ENCODE data around the gene CTSE. TPM values are rescaled to one million over a fixed set of nuclear protein-coding genes. Genes with fewer than 3 reads are reported as not detected.
A peak's percentile ranks its signal among the peaks of the same experiment; 100 is the strongest.

Gene CTSE
- total and polyA plus RNA-seq, 2 experiments from 2014 or later = 65.9 to 86.0 TPM

- Histone ChIP-seq H3K27ac (no peak overlapping the region), H3K79me2 (no peaks in the 10 kb centered on the region), H3K27me3 (no peaks in the 10 kb centered on the region), H3K36me3 (replicated peaks; ENCODE audit: insufficient read depth, low read depth) (no peaks in the 10 kb centered on the region), H3K4me3 (no peak overlapping the region), H3K9me2 (replicated peaks; ENCODE audit: insufficient read depth) (no peaks in the 10 kb centered on the region), H3K4me1 (ENCODE audit: insufficient read depth) (no peaks in the 10 kb centered on the region), H4K20me1 (ENCODE audit: insufficient read depth, poor library complexity, severe bottlenecking) (no peaks in the 10 kb centered on the region), H3K4me2 (no peak overlapping the region), H3K9me3 (ENCODE audit: low read depth) (no peaks in the 10 kb centered on the region), H2AFZ (no peak overlapping the region)
- no peak for TF ChIP-seq EZH2 (IDR thresholded peaks at IDR 0.05; ENCODE audit: borderline replicate concordance)
- no peak for TF ChIP-seq EZH2phosphoT487 (IDR thresholded peaks at IDR 0.05; ENCODE audit: low read depth, severe bottlenecking, unreplicated experiment)
- no peak for TF ChIP-seq CTCF (IDR thresholded peaks at IDR 0.05; ENCODE audit: poor library complexity)
- no peak for DNase-seq (ENCODE audit: low spot score)
- WGBS (ENCODE audit: low lambda C conversion rate, missing lambda C conversion rate) = 81% methylated on average over 4 of the region's 4 CpGs
These were observed 6.5 kb upstream of the CTSE start for GRCh38 chr1:206030191-206030590.

- Histone ChIP-seq H3K36me3 (replicated peaks; ENCODE audit: insufficient read depth, low read depth) (no peaks in the 10 kb centered on the region), H3K4me2 (no peak overlapping the region), H3K27ac (no peak overlapping the region), H2AFZ (no peak overlapping the region), H3K9me3 (ENCODE audit: low read depth) (no peaks in the 10 kb centered on the region), H3K9me2 (replicated peaks; ENCODE audit: insufficient read depth) (no peaks in the 10 kb centered on the region), H3K79me2 (no peaks in the 10 kb centered on the region), H3K27me3 (no peaks in the 10 kb centered on the region), H4K20me1 (ENCODE audit: insufficient read depth, poor library complexity, severe bottlenecking) (no peaks in the 10 kb centered on the region), H3K4me1 (ENCODE audit: insufficient read depth) (no peaks in the 10 kb centered on the region), H3K4me3 (no peak overlapping the region)
- DNase-seq (ENCODE audit: low spot score) = peak; percentile 68
- TF ChIP-seq EZH2 (IDR thresholded peaks at IDR 0.05; ENCODE audit: borderline replicate concordance) (no peak), EZH2phosphoT487 (IDR thresholded peaks at IDR 0.05; ENCODE audit: low read depth, severe bottlenecking, unreplicated experiment) (no peak), CTCF (IDR thresholded peaks at IDR 0.05; ENCODE audit: poor library complexity) (no peak)
- 60% methylated on average over 4 of the region's 4 CpGs for WGBS (ENCODE audit: low lambda C conversion rate, missing lambda C conversion rate)
These were observed 5.8 kb upstream of the CTSE start for GRCh38 chr1:206029484-206029883.

- DNase-seq (ENCODE audit: low spot score) = no peak
- H3K4me1 ChIP-seq (ENCODE audit: insufficient read depth) = peaks cover 7% of the 10 kb centered on the region
- no peak overlapping the region for H3K4me3 ChIP-seq
- H3K36me3 ChIP-seq (replicated peaks; ENCODE audit: insufficient read depth, low read depth) = no peaks in the 10 kb centered on the region
- H2AFZ ChIP-seq = no peak overlapping the region
- TF ChIP-seq CTCF (IDR thresholded peaks at IDR 0.05; ENCODE audit: poor library complexity) (no peak), EZH2 (IDR thresholded peaks at IDR 0.05; ENCODE audit: borderline replicate concordance) (no peak), EZH2phosphoT487 (IDR thresholded peaks at IDR 0.05; ENCODE audit: low read depth, severe bottlenecking, unreplicated experiment) (no peak)
- H3K27ac ChIP-seq = no peak overlapping the region
- no peaks in the 10 kb centered on the region for H3K9me3 ChIP-seq (ENCODE audit: low read depth)
- WGBS (ENCODE audit: low lambda C conversion rate, missing lambda C conversion rate) = 72% methylated on average over 3 of the region's 3 CpGs
- no peaks in the 10 kb centered on the region for H3K9me2 ChIP-seq (replicated peaks; ENCODE audit: insufficient read depth)
- no peak overlapping the region for H3K4me2 ChIP-seq
- H3K27me3 ChIP-seq = no peaks in the 10 kb centered on the region
- H4K20me1 ChIP-seq (ENCODE audit: insufficient read depth, poor library complexity, severe bottlenecking) = no peaks in the 10 kb centered on the region
- H3K79me2 ChIP-seq = no peaks in the 10 kb centered on the region
These were observed 1.7 kb upstream of the CTSE start for GRCh38 chr1:206025283-206025820.

All from hepatocyte (in vitro differentiated cells).